Measurements from ENCODE around the gene GRK5.

DNA sequence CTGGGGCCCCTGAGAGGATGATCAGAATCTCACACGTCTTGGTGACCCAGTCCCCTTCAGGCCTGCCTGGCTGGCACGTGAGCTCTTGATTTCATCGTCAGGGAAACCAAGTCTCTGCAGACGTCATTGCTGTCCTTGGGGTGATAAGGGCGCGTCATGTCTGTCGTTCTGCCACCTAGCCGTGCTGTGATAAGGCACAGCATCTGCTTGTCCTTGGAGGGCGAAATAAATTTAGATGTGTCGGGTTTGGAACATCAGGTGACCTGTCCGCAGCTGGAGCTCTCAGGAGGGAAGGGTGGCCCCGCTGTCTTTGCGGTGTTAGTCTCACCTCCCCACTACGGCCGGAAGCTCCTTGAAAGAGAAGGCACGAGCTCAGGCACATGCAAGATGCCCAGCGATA is 129.2 kb downstream of the GRK5 start:
- TF ChIP-seq TAF1 (IDR thresholded peaks at IDR 0.05; ENCODE audit: low read depth, low read length) = no peak
- TF ChIP-seq POLR2A (IDR thresholded peaks at IDR 0.05; ENCODE audit: low read depth, low read length) = no peak
- TF ChIP-seq POLR2AphosphoS5 (IDR thresholded peaks at IDR 0.05; ENCODE audit: low read depth, low read length) = no peak
